ENCODE results near the gene TRMT10B.
"Not testable (repeated sequence)": the region's sequence is repeated elsewhere in the genome, so short reads cannot be mapped to it uniquely, and the experiment has no call there.

TRMT10B gene

DNA sequence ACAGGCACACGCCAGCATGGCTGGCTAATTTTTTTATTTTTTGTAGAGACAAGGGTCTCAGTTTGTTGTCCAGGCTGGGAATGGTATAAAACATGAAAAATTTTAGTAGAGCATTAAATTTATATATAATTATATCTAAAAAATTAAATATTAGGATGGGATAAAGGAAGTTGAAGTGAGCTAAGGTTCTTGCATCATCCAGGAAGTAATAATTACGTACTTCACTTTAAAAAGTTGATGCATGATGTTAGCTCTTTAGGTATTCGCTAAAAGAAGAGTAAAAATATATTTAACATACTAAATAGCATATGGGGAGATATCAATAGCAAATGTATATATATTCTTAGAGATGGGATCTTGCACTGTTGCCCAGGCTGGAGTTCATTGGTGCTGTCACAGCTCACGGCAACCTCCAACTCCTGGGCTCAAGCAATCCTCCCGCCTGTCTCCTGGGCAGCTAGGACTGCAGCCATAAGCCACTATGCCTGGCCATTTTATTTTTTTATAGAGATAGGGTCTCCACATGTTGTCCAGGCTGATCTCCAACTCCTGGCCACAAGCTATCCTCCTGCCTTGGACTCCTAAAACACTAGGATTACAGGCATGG, 59.3 kb downstream of the TRMT10B start:
- TF ChIP-seq, protein P1, sequence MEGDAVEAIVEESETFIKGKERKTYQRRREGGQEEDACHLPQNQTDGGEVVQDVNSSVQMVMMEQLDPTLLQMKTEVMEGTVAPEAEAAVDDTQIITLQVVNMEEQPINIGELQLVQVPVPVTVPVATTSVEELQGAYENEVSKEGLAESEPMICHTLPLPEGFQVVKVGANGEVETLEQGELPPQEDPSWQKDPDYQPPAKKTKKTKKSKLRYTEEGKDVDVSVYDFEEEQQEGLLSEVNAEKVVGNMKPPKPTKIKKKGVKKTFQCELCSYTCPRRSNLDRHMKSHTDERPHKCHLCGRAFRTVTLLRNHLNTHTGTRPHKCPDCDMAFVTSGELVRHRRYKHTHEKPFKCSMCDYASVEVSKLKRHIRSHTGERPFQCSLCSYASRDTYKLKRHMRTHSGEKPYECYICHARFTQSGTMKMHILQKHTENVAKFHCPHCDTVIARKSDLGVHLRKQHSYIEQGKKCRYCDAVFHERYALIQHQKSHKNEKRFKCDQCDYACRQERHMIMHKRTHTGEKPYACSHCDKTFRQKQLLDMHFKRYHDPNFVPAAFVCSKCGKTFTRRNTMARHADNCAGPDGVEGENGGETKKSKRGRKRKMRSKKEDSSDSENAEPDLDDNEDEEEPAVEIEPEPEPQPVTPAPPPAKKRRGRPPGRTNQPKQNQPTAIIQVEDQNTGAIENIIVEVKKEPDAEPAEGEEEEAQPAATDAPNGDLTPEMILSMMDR (IDR thresholded peaks at IDR 0.05; ENCODE audit: low read depth, low read length) = no peak
- H3K27me3 ChIP-seq = no peaks in the 10 kb centered on the region
- no peaks in the 10 kb centered on the region for H3K9me3 ChIP-seq
- DNase-seq = no peak
- peaks cover 10% of the 10 kb centered on the region for H3K36me3 ChIP-seq
- H3K4me1 ChIP-seq = no peaks in the 10 kb centered on the region
- H3K4me3 ChIP-seq (ENCODE audit: low read depth, low read length) = no peak overlapping the region

DNA sequence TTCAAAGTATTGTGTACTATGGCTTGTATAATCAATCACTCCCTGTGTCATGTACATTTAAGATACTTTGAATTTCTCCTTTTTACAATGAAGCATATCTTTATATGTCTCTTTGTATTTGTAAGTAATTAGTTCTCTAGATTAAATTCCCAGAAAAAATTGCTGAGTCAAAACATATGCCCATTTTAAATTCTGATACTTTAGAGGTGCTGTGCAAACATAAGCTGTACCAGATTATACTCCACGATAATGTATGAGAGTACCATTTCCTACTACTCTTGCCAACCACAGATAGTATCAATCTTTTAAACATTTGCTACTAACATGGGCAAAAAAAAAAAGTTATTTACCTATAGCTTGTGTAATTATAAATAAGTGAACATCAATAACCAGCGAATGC, 65.2 kb downstream of the TRMT10B start:
- Histone ChIP-seq H3K27me3 (no peaks in the 10 kb centered on the region), H3K4me1 (no peaks in the 10 kb centered on the region), H3K4me3 (ENCODE audit: low read depth, low read length) (no peak overlapping the region), H3K9me3 (no peaks in the 10 kb centered on the region), H3K36me3 (peaks cover 23% of the 10 kb centered on the region)
- DNase-seq = no peak
- TF ChIP-seq, protein P1 (IDR thresholded peaks at IDR 0.05; ENCODE audit: low read depth, low read length) = no peak

DNA sequence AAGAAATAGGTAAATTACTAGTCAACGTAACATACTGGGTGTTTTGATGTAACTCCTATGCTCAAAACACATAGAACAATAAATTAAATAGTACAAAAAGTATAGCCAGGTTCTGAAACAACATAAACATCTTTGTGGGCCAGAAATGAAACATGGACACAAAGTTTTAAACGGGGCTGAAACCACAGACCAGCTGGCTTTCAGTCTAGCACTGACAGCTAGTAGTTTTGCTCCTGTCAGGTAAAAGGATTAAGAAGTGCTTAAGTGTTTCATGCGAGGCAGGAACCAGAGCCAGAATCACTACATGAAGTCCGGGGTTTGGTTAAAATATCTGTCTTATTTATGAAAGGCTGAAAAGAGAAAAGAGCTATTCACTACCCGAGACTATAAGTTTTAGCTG, 66.5 kb downstream of the TRMT10B start:
- H3K36me3 ChIP-seq = peaks cover 33% of the 10 kb centered on the region
- no peak for DNase-seq
- H3K4me1 ChIP-seq = no peaks in the 10 kb centered on the region
- H3K4me3 ChIP-seq (ENCODE audit: low read depth, low read length) = no peak overlapping the region
- no peaks in the 10 kb centered on the region for H3K27me3 ChIP-seq
- H3K9me3 ChIP-seq = no peaks in the 10 kb centered on the region
- TF ChIP-seq, protein P1 (IDR thresholded peaks at IDR 0.05; ENCODE audit: low read depth, low read length) = no peak

DNA sequence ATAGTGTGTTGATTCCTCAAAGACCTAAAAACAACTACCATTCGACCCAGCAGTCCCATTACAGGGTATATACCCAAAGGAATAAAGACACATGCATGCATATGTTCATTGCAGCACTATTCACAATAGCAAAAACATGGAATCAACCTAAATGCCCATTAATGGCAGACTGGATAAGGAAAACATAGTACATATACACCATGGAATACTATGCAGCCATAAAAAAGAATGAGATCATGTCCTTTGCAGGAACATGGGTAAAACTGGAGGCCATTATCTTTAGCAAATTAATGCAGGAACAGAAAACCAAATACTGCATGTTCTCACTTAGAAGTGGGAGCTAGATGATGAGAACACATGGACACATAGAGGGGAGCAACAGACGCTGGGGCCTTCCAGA, 71.6 kb downstream of the TRMT10B start:
- not testable (repeated sequence) for H3K9me3 ChIP-seq; H3K4me1 ChIP-seq; H3K4me3 ChIP-seq (ENCODE audit: low read depth, low read length); H3K27me3 ChIP-seq; DNase-seq
- H3K36me3 ChIP-seq = peaks cover 46% of the 10 kb centered on the region

DNA sequence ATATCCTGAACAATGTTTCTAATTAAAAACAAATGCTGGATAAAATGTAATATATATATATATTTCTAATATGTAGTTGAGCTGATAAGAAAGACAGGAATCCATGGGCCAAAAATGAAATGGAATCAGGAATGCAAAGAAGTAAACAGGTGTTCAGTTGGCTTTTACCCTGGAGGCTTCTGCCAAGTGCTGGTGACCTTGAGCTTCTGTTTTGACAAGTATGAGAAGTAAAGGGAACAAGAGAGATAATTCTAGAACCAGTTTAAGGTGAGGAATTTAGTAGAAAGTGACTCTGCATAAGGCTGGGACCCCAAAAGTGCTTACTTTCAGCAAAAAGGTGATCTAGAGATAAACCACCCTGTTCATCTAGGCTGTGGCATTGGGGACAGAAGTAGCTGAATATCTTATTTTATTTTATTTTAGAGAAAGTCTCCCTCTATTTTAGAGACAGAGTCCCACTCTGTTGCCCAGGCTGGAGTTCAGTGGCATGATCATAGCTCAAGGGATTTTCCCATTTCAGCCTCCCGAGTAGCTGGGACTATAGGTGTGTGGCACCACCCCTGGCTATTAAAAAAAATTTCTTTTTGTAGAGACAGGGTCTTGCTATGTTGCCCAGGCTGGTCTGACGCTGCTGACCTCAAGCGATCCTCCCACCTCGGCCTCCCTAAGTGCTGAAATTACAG, 74.0 kb downstream of the TRMT10B start:
- H3K36me3 ChIP-seq = peaks cover 41% of the 10 kb centered on the region
- H3K9me3 ChIP-seq = no peaks in the 10 kb centered on the region
- TF ChIP-seq, protein P1 (IDR thresholded peaks at IDR 0.05; ENCODE audit: low read depth, low read length) = no peak
- H3K4me1 ChIP-seq = no peaks in the 10 kb centered on the region
- H3K27me3 ChIP-seq = no peaks in the 10 kb centered on the region
- no peak overlapping the region for H3K4me3 ChIP-seq (ENCODE audit: low read depth, low read length)
- no peak for DNase-seq
